Astrocyte of the hippocampus (primary cell): ENCODE results near the gene MRPS5.

Source experiments
- DNase-seq: peaks from one replicate; pipeline ENCODE4 v3.0.0; 2011; ENCODE audit warnings: low read depth, low spot score

MRPS5 gene

GRCh38 chr2:95061119-95061512 is 60.5 kb downstream of the MRPS5 start:
- no peak for DNase-seq

DNA sequence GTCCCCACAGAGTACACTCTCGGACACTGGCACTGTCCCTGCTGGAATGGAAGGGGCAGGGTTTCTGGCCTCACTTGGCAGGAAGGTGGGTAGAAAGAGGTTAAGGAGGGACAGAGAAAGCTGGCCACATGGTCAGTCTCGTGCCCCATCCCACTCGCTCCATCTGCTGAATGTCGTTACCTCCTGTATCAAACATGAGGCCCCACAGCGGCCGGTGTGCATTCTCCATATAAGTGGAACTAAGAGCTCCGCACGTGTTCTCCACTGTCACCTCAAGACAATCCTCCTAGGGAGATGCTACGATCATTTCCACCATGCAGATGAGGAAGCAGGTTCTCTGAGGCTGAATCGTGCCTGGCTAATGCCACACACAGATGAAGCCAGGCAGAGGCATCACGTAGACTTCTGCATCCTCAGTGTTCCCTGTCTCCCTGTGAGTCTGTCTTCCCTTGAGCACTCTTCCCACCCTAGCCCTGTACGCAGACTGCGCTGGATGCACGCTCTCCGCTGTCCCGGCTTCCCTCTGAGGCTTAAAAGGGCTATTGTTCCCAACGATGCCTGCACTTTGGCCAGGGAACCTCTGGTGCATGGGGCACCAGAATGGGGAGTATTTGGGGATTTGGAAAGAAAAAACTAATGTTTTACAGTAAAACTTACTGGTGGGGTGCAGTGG is 61.0 kb downstream of the MRPS5 start:
- DNase-seq, result no peak

DNA sequence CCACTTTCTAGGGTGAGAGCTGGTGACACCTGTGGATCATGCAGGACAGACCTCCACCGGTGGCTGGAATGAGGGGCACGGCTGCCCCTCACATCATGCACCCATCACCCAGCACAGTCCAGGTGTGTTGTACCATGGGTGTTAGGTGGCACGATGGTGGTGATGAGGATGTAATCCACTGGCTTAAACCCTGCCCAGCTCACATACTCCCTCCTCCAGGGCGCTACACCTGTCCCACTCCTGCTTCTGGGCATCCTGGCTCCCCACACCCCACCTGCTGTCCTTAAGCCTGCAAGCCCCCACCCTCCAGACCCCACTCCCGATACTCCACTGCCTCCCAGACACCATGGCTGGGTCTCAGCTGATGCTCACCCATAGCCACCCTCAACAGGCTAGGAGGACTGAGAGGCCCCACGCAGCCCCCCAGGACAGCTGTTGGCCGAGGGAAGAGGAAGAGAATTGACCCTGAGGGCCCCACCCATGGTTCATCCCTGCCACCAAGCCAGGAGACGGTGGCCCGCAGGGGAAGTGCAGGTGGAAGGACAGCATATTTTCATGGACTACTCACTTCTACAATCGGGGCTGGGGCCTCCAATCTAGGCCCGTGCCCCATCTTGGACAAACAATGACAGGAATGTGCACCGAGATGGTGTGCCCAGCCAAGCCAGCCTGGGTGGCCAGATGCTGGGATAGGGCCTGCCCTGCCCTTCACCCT is 61.8 kb downstream of the MRPS5 start:
- no peak for DNase-seq

DNA sequence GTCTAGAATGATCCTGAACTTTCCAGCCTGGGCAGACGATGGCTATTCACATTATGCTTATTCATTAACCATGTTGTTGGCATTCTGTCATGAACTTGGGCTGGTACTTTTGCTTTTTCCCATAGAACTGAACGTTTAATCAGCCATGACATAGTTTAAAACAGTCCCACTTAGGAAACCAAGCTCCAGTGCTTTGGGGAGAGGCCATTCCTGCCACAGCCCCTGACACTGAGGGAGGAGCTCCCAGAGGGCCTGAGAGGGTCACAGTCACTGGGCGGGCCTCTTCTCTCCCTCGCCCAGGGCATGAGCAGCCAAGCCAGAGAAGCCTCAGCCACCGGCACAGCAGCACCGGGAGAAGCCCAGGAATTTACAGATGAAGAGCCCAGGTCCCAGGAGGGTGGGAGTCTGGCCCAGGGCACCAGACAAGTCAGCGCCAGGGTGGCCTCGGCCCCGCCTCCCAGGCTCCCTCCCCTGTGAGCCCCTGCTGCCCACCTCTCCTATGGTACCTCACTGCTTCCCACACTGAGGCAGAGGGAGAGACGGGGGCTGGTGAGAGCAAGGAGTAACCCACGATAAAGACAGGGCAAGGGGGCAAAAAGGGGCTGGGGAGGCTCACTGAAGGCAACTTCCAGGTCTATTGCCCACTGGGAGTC is 62.5 kb downstream of the MRPS5 start:
- DNase-seq, result peak; percentile 47

DNA sequence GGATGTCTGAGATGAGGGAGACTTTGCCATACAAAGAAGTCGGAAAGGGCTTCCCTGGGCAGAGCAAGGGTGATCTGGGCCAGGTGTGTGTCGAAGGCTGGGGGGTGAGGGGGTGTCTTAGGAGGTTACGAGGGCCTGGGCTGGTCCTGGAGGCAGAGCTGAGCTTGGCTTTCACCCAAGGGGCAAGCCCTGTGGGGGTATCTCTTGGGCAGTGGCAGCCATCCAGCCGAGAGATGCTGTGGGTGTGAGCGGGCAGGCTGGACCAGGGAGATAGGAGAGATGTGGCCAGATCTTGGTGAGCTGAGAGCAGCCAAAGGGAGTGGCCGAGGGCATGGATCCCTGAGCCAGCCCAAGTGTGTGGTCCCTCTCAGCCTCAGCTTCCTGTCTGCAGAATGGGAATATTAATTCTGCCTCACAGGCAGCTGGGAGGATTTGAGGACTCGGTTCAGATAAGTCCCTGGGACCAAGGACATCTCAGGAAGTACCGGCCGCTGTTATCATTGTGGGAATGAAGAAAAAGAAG is 63.1 kb downstream of the MRPS5 start:
- no peak for DNase-seq

GRCh38 chr2:95057535-95058370 is 63.9 kb downstream of the MRPS5 start:
- DNase-seq, result no peak

DNA sequence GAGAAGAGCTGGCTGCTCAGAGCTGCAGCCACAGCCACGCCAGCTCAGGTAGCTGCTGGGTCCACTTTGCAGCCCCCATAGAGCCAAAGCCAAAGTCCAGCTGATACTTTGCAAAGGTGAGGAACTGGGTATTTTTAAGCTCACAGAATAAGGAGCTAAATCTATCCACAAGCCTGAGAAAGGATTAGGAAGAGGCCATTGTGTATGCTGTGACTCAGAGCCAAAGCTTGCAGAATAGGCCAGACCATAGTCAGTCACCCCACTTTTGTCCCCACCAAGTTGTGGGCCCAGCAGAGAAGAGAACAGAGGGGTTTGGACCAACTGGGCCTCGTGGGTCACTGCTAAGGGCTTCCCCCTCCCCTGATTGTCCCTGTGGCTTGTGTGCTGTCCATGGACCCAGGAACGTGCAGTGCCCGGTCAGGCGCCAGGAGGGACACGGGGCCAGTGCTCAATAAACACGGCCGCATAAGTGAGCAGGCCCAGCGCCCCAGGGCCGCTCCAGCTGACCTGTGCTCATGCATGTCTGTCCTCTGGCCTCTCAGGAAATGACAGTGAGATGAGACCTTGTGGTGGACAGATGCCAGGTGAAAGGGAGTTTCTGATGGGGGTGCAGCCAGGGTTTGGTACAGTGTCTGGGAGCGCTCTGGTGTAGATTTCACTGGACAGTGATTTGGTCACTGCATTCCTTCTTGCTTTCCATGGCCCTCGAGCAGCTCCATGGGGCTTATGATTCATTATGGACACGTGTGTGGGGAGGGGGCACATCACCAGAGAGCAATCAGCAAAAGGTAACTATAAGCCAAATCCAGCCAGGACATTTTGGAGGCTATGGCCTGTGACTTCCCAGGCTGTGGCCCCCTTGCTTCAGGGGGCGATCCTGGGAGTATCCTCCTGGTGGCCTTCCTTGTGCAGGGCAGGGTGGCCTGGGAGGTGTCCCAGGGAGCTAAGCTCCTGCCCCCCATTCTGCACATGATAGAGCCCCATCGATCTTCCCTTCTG is 64.8 kb downstream of the MRPS5 start:
- peak; percentile 55 for DNase-seq

- DNase-seq, result no peak
These were observed 65.6 kb downstream of the MRPS5 start for GRCh38 chr2:95056044-95056443.

- no peak for DNase-seq
These were observed 66.3 kb downstream of the MRPS5 start for GRCh38 chr2:95055262-95055661.

GRCh38 chr2:95054016-95054415 is 67.6 kb downstream of the MRPS5 start:
- no peak for DNase-seq

DNA sequence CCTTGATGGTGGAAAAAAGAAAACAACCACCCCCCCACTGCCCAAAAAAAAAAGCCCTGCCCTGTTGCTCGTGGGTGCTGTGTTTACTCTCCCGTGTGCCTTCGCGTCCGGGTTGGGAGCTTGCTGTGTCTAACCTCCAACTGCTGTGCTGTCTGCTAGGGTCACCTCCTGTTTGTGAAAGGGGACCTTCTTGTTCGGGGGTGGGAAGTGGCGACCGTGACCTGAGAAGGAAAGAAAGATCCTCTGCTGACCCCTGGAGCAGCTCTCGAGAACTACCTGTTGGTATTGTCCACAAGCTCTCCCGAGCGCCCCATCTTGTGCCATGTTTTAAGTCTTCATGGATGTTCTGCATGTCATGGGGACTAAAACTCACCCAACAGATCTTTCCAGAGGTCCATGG is 68.1 kb downstream of the MRPS5 start:
- no peak for DNase-seq

DNA sequence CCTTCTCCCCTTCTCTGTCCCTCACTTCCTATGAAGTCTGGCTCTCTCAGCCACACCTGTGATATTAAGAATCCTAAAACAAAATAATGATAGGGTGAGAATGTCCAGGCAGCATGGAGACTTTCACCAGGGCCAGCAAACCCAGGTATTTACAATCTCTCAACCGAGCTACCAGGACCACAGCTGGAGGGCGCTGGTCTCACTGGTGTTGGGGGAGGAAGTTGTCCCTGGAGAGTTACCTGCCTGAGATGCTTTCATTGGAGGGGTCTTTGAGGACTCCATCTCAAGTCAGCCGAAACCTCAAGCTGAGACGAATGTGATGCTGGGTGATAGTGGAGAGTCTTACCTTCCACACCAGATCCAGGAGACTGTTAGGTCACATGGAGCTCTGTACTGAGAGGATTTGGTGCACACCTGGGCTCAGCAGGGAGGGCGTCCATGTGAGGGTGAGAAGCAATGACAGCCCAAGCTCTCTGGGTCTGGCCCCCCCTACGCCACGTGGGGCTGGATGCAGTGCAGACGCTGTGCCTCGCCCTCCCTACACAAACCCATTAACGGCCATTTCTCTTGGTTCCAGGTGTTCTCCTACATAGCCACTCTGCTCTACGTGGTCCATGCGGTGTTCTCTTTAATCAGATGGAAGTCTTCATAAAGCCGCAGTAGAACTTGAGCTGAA is 68.7 kb downstream of the MRPS5 start:
- no peak for DNase-seq

GRCh38 chr2:95052307-95052706 is 69.3 kb downstream of the MRPS5 start:
- DNase-seq, result no peak

- DNase-seq, result no peak
These were observed 70.0 kb downstream of the MRPS5 start for GRCh38 chr2:95051626-95052025.

DNA sequence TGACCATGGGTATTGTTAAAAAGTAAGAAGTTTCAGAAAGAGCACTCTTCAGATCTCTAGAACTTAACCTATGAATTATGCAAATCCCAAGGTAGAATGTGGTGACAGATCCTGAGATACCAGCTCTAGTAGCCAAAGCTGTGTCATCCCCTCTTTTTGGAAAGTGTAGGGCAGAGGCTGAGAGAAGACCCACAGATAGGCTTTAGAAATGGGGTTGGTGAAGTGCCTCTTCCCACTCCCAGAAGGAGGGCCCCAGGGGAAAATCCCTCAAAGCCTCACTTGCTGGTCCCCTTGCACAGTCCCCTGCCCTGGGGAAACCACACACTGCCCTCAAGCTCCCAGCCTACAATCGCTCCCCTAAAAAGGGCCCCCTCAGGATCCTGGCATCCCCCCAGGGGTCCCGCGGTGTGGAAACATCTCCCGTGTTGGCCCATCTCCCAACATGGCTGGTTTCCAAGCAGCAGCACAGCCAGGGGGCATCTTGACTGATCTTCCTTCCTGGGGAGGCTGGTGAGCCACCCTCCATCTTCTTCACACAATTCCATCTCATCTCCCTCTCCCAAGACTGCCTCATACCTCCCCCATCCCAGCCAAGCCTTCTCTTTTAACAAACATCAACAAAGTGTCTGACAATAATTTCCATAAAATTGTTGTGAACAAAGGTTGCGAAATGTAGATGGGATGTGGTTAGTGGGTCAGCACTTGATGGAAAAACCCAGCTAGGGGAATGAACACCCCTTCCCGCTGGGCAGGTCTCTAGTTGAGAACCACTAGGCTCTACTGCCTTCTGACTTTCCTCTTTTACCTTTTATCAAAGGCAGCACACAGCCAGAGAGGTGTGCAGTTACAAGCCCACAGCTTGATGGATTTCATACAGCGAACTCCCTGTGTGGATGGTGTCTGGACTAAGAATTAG is 71.0 kb downstream of the MRPS5 start:
- no peak for DNase-seq

GRCh38 chr2:95049961-95050360 is 71.6 kb downstream of the MRPS5 start:
- DNase-seq, result no peak

DNA sequence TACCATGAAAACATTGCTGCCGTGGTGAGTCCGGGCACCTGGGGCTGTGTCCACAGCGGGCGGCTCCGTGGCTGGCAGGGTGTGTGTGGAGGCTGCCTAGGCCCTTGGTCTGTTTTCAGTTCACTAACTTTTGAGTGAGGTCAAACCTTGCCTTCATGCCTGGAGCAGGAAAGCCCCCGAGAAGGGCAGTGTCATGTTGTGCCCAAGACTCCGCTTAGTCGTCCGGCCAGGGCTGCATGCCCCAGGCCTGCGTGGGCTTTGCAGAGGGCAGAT is 72.0 kb downstream of the MRPS5 start:
- no peak for DNase-seq

DNA sequence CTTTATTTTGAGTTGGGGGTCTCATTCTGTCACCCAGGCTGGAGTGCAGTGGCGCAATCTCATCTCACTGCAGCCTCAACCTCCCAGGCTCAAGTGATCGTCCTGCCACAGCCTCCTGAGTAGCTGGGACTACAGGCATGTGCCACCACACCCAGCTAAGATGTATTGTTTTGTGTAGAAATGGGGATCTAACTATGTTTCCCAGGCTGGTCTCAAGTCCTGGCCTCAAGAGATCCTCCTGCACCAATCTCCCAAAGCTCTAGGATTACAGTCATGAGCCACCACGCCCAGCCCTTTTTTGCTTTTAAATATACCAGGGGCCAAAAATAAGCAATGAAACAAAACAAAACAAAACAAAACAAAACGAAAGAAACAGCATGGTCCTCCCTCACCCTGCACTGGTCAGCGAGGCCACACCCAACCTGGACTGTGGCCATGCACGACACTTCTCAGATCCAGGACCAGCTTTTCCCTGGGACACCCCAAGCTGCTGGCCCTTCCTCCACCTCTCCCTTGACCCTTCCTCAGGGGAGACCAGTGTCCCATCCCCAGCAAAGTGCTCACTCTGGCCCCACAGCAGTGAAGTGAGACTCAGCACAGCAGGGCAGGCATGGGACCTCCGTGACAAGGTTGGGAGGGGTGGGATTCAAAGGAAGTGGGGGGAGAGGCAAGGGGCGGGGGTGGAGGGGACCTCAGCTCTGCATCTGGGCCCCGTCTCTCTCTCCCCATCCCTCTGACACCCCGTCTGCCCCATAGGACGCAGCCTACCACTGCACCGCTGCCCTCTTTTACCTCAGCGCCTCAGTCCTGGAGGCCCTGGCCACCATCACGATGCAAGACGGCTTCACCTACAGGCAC is 72.6 kb downstream of the MRPS5 start:
- DNase-seq, result no peak
